HEK293 (cell line): Measurements from ENCODE around the gene NRIP3.

Experiments used
- AEBP2 ChIP-seq: fragments of 450-650 bp; formaldehyde crosslinking; IDR thresholded peaks from 2 replicates; pipeline ENCODE4 v1.5.1; 2016; ENCODE audit warnings: missing biosample characterization, missing genetic modification characterization, borderline replicate concordance
- ZBTB1 ChIP-seq: fragments of 450-650 bp; formaldehyde crosslinking; IDR thresholded peaks from 2 replicates; pipeline ENCODE4 v1.5.1; 2016; ENCODE audit warnings: missing biosample characterization, missing genetic modification characterization
- ZBTB20 ChIP-seq: fragments of 450-650 bp; formaldehyde crosslinking; IDR thresholded peaks from 2 replicates; pipeline ENCODE4 v1.5.1; 2016; ENCODE audit warnings: missing biosample characterization, missing genetic modification characterization
- ZNF202 ChIP-seq: fragments of 450-650 bp; formaldehyde crosslinking; IDR thresholded peaks from 2 replicates; pipeline ENCODE4 v1.5.1; 2016; ENCODE audit warnings: missing biosample characterization, missing genetic modification characterization, borderline replicate concordance
- ZNF529 ChIP-seq: fragments of 450-650 bp; formaldehyde crosslinking; IDR thresholded peaks from 2 replicates; pipeline ENCODE4 v1.5.1; 2017; ENCODE audit warnings: missing genetic modification characterization, missing biosample characterization; ENCODE audit not compliant: insufficient replicate concordance
- ZNF530 ChIP-seq: fragments of 450-650 bp; formaldehyde crosslinking; IDR thresholded peaks from 2 replicates; pipeline ENCODE4 v1.5.1; 2016; ENCODE audit warnings: low read depth, missing biosample characterization, missing genetic modification characterization
- ZNF560 ChIP-seq: fragments of 450-650 bp; formaldehyde crosslinking; IDR thresholded peaks from 2 replicates; pipeline ENCODE4 v1.5.1; 2017; ENCODE audit warnings: missing biosample characterization, missing genetic modification characterization, borderline replicate concordance
- ZNF837 ChIP-seq: fragments of 450-650 bp; formaldehyde crosslinking; IDR thresholded peaks from 2 replicates; pipeline ENCODE4 v1.5.1; 2016; ENCODE audit warnings: missing biosample characterization, missing genetic modification characterization
- TF ChIP-seq, protein P1 (sequence below): fragments of 450-650 bp; formaldehyde crosslinking; IDR thresholded peaks from 2 replicates; pipeline ENCODE4 v1.5.1; 2016; ENCODE audit warnings: missing biosample characterization, missing genetic modification characterization
- TF ChIP-seq, protein P2 (sequence below): fragments of 450-650 bp; formaldehyde crosslinking; IDR thresholded peaks from 2 replicates; pipeline ENCODE4 v1.5.1; 2016; ENCODE audit warnings: missing biosample characterization, missing genetic modification characterization

DNA sequence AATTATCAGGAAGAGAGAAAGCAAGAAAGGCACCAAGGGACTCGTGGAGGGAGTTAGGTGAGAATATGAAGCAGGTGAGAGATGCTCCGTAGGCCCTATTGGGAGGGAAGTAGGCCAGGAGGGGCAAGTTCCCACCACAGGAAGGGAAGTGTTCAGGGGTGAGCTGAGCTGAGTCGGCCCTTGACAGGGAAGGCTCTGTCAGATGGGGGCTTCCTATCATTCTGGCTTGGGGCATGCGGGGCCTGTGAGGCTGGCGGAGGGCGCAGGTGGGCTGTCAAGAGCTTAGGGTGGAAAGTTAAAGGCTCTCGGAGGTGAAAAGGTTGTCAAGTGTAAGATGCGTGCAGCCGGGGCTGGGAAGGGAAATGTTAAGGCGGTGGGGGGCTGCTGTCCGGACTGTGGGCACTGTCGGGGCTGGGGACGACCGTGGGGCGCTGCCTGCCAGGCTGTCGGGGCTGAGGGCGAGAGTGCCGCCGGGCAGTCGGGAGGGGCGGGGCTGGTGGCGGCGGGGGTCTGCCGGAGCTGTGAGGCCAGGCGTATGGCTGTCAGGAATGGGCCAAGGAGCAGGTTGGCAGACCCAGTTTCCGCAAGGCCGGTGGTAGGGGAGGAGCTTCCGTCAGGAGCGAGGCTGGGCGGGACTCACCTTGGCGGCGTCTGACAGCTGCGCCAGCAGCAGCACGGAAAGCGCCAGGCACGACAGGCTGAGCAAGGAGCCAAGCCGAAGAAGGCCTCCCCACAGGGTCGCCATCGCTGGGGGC, 40.1 kb downstream of the NRIP3 start:
- TF ChIP-seq ZNF560 (tag by site-specific recombination): no peak
- TF ChIP-seq ZBTB20 (tag by site-specific recombination): no peak
- TF ChIP-seq ZNF837: no peak
- no peak for TF ChIP-seq ZNF202 (tag by site-specific recombination)
- TF ChIP-seq AEBP2 (tag by site-specific recombination): no peak
- no peak for TF ChIP-seq ZNF530 (tag by site-specific recombination)
- TF ChIP-seq ZBTB1 (tag by site-specific recombination): no peak
- TF ChIP-seq, protein P1, sequence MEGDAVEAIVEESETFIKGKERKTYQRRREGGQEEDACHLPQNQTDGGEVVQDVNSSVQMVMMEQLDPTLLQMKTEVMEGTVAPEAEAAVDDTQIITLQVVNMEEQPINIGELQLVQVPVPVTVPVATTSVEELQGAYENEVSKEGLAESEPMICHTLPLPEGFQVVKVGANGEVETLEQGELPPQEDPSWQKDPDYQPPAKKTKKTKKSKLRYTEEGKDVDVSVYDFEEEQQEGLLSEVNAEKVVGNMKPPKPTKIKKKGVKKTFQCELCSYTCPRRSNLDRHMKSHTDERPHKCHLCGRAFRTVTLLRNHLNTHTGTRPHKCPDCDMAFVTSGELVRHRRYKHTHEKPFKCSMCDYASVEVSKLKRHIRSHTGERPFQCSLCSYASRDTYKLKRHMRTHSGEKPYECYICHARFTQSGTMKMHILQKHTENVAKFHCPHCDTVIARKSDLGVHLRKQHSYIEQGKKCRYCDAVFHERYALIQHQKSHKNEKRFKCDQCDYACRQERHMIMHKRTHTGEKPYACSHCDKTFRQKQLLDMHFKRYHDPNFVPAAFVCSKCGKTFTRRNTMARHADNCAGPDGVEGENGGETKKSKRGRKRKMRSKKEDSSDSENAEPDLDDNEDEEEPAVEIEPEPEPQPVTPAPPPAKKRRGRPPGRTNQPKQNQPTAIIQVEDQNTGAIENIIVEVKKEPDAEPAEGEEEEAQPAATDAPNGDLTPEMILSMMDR (tag by site-specific recombination): no peak
- TF ChIP-seq, protein P2, sequence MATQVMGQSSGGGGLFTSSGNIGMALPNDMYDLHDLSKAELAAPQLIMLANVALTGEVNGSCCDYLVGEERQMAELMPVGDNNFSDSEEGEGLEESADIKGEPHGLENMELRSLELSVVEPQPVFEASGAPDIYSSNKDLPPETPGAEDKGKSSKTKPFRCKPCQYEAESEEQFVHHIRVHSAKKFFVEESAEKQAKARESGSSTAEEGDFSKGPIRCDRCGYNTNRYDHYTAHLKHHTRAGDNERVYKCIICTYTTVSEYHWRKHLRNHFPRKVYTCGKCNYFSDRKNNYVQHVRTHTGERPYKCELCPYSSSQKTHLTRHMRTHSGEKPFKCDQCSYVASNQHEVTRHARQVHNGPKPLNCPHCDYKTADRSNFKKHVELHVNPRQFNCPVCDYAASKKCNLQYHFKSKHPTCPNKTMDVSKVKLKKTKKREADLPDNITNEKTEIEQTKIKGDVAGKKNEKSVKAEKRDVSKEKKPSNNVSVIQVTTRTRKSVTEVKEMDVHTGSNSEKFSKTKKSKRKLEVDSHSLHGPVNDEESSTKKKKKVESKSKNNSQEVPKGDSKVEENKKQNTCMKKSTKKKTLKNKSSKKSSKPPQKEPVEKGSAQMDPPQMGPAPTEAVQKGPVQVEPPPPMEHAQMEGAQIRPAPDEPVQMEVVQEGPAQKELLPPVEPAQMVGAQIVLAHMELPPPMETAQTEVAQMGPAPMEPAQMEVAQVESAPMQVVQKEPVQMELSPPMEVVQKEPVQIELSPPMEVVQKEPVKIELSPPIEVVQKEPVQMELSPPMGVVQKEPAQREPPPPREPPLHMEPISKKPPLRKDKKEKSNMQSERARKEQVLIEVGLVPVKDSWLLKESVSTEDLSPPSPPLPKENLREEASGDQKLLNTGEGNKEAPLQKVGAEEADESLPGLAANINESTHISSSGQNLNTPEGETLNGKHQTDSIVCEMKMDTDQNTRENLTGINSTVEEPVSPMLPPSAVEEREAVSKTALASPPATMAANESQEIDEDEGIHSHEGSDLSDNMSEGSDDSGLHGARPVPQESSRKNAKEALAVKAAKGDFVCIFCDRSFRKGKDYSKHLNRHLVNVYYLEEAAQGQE (tag by site-specific recombination): no peak
- no peak for TF ChIP-seq ZNF529 (tag by site-specific recombination)
